ENCODE data around the gene KIF5C.
A peak's percentile ranks its signal among the peaks of the same experiment; 100 is the strongest.

The KIF5C gene

DNA sequence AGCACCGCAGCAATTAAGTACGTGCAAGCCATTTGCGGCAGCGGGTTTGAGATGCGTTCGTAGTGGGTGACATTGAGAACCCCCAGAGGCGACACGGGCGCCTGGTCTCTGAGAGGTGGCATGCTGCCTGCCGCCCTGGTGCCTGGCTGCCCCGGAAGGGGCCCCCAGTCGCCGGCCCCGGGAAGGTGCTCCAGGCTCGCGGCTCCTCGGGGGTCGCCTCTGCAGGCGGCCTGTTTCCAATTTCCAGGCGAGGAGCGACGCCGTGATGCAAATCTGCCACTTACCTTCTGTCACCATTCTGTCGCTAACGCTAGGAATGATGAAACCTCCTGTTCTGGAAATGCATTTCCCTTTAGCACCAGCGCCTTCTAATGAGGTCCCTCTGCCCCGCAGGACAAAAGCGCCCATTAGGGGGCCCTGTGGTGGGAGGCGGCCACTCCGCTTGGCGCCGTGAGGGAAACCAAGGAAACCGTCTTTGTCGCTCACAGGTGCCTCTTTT, 13.0 kb downstream of the KIF5C start:
- no peak for DNase-seq

DNA sequence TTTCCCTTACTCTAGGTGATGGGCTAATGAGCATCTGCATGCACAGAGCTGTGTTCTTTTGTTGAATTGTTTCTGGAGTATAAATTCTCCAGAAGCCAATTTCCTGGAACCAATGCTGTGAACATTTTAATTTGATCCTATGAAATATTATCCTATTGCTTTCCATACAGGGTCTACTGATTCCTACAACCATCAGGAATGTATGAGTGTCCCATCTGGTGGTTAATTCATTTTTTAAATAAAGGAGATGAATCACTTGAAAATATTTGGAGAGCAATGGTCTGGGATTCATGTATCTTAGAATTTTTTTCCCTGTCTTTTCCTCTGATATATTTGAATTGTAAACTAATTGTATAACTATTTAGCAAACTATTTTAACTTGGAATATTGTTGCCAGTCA, 14.0 kb downstream of the KIF5C start:
- DNase-seq = no peak

DNA sequence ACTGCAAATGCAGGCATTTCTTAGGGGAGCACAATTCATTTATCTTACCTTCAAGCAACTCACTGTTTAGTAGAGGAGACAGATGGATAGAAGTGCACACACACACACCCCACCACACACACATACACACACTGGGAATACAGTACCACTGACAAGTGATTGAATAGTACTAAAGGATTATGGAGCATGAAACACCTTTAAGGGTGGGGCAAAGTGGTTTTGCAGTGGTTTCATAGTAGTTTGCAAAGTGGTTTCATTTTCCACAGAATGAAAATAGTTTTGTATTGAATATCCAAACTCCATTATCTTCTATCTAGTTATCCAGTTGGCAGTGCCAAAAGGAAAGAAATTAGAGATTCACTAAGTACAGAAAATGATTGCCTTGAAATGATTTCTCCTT, 18.9 kb downstream of the KIF5C start:
- no peak for DNase-seq

DNA sequence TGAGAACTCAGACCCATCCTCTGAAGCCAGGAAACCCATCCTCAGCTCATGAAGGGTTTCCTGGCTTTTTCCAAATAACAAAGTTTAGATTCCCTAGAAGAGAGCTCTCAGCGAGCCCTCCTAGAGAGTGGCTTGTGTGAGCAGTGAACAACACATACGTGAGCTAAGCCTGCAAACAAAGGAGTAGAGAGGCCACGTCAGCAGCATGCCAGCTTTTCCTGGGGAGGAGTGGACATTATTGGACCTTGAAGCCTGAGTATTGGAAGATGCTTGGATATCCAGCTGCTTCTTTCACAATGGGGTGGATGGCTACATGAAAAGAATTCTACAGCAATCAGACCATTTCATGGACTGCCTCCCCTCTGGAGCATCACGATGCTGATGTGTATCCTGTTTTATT, 21.1 kb downstream of the KIF5C start:
- no peak for DNase-seq

DNA sequence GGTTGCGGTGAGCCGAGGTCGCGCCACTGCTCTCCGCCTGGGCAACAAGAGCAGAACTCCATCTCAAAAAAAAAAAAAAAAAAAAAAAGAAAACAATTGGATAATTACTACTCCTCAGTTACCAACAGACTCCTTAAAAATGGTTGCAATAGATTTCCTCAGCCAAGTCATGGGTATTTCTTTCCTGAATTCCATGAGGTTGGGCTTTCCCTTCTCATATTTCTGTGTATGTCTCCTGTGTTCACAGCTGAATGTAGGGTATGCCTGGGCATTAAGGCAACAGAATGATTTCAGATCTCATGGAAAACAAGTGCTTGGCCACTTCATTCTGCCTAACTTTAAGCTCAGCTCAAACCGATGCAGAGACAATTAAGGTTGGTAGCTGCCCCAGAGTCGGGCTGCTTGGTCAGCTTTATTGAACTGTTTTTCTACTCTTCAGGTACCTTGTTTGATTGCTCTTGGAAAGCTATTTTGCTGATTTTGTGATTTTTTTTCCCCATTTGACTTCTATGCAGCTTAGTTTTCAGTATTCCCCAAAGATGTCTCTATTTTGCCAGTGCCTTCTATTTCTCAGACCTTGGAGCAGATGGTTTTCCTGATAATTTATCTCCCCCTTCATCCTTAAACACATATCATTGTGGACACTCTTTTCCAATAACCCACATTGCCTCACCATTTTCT, 24.8 kb downstream of the KIF5C start:
- DNase-seq = no peak

DNA sequence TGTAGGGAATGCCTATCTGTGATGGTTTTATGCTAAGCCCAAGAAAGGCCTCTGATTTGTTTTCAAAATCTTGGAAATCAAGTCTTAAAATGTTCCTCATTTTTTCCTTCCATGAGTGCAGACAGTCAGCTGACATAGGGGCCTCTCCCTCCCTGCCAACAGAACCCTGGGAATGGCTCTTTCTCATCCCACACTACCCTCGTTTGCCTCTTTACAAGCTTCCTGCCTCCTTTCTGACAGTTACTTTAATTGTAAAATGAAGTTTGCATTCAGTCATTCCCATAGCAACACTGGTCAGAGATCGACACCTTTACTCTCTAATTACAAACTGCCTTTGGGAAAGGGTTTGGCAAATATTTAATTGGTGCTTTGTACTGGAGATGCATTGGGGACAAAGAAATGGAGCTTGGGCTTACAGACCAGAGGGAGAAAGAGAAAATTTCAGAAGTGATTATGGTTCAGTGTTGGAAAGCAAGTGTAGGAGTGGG, 25.4 kb downstream of the KIF5C start:
- DNase-seq = no peak

DNA sequence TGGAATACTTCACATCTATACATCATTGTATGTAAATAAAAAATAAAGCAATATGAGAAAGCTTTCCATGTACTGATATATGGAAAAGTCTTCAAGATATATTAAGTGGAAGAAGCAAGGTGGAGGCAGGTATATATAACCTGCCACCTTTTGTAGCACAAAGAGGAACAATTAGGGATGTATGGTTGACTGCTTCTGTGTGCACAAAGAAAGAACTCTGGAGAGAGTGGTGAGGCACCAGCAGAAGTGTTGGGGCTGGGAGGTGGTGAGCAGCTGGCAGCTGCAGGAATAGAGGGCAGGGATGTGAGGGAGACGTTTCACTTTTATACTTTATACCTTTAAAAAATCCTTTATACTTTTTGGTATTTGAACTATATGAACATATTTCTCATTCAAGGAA, 26.1 kb downstream of the KIF5C start:
- no peak for DNase-seq

DNA sequence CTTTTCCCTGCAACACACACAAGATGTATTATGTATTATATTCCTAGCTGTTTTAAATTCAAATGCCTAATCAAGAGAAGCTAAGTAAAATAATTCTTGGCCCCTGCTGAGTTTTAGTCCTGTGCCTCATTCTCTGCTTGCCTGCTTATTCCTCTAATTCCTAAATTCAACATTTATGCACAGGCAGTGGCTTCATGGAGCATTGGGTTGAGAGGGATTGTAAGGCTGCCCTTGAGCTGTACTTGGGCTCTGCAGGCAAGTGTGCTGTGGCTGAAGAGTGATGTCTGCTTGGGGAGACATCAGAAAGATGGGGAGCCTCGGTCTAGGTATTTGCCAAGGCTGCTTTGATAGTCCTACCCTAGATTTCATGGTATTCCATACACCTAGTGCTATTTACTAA, 27.8 kb downstream of the KIF5C start:
- DNase-seq = no peak

DNA sequence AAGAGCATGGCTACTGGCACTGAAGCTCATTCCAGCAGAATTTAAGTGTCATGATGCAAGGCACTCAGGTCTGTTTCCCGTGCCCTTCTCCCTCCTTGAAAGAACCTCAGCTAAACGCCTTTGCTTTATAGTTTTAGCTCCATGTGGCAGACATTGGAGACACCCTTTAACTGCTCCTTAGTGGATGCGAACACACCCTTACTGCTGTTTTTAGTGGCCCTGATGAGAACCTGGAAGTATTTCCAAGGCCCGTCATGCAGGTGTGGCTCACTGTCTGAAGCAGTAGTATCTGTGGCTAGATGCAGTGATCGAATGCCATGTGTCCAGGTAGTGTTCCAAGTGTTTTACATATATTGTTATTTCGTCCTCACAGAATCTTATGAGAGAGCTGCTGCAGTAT, 28.3 kb downstream of the KIF5C start:
- no peak for DNase-seq

DNA sequence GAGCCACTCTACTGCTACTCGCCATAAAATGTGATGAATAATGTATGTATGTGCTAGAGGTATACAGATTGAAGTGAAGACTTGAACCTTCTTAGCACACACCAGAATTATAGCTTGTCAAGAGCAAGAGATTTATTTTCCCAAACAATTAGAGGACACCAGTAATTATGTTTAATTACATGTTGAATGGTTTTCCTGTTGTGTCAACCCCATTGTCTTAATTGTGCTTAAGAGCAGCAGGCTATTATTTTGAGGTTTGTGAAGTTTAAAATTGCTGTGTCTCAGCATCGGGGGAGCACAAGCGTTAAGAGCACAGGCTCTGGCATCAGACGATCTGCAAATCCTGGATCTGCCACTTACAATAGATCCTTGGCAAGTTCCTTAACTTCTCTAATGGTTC, 29.0 kb downstream of the KIF5C start:
- no peak for DNase-seq

DNA sequence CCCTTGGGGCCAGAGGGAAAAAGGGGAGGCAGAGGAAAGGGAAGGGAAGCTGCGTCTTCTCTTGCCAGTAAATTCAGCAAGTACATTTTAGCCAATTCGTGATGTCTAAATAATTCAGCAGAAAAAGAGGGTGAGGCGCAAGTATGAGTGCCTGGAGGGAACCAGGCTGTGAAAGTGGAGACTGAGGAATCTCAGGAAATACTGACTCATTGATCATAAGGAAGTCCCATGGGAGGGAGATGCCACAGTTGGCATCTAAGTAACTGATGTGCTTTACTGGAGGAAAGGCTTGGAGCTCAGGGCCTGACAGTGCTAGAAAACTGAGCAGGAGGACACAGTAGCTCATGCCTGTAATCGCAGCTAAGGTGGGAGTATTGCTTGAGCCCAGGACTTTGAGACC, 31.1 kb downstream of the KIF5C start:
- no peak for DNase-seq

DNA sequence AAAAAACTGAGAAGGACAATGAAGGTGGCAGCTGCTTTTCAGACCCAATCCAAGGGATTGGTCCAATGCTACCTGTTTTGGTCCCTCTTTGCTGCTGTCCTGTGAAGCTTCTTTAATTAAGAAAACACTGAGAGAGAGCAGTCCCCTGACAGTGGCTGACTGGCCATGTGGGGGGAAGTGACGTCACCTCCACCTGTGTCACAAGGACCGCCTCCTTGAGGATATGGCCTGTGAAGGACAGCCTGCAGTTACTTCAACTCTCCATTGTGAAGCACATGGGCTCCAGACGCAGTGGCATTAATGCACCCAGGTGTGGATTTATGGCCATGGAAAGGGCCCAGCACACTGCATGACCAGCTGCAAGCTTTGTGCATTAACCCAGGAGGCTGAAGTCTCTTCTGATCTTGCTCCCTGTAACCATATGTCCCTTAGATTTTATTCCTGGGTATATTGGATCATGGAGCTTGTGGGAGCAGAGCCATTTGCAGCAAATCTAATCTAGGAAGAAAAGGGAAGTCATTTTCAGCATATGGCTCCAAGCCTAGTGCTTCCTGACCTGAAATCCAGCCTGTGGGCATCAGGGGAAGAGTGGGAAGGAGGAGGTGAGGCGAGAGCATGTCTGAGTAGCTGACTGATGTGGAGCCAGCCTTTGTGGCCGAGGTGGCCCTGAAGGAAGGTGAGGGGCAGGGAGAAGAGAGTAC, 32.2 kb downstream of the KIF5C start:
- DNase-seq = no peak

DNA sequence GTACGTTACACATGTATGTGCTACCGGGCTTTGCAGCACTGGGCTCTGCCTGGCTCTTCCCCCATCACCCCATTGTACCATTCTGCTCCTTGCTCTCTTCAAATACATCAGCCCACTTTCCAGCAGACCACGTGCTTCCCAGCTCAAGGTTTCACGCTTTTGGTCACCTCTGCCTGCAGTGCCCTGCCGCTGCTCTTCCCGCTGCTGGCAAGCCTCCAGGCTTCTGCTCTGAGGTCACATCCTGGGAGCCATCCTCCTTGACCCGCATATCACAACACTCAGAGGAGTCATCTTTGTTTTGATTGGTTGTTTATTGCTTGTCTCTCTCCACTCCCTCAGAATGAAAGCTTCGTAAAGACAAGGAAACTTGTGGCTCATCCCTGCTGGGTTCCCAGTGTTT, 34.1 kb downstream of the KIF5C start:
- DNase-seq = no peak

DNA sequence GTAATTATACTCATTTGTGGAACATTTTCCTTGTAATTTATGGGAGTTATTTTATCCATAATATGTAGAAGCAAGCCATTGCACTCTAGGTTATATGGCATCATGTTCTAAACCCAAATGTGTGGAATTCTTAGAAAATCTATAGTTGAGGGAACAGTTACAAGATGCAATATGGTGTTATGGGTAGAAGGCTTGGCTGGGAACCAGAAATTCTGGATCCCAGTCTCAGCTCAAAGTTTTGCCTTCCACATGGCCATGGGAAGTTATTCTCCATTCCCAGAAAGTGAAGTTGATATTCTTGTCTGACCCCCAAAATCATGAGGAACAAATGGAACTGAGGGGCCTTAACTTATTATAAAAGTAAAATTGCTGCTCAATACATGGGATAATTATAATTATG, 38.0 kb downstream of the KIF5C start:
- no peak for DNase-seq

DNA sequence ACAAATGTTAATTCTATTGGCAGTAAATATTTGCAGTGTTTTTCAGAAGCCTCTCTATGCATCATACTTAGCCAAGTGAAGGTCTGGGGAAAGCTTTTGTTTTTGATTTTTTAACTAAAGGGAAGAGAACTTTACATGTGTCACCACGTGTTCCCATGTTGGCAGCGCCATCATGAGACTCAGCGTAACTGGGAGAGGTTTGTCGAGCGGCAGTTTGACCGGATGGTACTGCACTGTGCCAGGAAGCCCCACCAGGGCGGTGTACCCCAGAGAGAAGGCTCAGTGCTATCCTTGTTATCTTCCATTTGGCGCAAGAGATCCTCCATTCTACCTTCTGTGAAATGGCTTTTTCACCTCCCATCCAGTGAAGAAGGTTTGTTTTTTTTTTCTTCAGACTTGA, 38.5 kb downstream of the KIF5C start:
- no peak for DNase-seq

DNA sequence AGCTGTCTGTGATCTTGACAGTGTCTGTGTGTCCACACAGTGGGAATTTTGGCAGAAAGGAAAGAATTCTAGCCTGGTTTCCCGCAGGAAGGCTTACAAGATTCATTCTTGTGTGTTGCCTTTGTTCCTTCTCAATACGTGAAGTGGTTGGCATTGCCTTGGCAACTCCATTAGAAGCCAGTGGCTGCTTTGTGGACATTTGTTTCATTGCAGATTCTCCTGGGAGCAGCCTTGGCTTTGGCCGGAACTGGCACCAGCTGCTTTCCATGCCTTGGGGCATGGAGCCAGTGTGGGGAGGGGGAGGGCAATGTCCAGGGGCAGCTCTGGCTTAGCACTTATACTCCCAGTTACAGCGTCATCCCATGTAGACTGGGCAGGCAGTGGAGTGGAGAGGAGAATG, 39.4 kb downstream of the KIF5C start:
- no peak for DNase-seq

DNA sequence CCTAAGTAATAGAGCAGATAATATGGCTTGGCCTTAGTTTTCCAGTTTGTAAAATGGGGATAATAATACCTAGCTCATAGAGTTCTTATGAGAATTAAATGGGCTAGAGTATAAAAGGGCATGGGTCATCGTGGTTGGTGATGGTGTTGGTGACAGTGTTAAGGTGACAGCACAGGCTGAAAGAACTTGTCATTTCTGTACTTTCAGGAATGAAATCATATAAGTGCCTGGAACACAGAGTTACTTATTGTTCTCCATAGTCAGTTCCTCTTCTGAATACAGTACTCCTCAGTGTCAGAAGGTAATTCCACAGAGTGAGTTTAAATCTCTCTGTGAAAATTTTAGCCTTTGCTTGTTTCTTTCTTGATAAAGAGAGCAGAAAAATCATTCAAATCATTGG, 42.4 kb downstream of the KIF5C start:
- no peak for DNase-seq

DNA sequence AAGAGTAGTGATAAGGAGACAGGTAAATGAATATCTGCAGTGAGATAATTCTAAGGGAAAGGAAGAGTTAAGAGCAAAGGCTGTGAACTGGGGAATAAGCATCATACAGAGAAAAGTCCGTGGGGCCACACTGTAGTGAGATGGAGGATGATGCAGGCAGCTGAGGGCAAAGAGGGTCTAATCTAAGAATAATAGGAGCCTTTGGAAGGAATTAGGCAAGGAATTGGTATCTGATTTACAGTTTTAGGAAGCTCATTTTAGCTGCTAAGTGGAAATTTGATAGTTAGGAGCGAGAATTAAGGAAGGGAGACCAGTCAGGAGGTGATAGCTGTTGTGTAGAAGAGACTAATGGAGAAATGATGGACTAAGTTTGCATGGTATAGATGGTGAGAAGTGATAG, 43.5 kb downstream of the KIF5C start:
- no peak for DNase-seq

DNA sequence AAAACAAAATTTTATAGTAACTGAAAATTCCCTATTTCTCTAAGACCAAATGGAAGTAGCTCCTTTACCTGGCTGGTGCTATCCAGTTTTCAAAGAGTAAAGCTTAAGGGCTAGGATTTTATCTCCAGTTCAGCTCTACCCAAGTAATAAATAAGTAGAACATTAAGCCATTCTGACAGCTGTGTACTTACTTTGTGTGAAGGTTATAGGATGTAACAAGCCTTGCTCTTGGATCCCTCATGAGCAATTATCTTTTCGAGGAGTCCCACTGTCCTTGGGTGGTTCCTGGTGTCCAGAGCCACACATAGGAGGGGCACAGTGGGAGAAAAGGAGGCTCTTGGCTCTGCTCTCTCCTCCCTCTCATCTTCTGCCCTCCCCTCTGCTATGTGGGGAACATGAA, 45.5 kb downstream of the KIF5C start:
- no peak for DNase-seq

DNA sequence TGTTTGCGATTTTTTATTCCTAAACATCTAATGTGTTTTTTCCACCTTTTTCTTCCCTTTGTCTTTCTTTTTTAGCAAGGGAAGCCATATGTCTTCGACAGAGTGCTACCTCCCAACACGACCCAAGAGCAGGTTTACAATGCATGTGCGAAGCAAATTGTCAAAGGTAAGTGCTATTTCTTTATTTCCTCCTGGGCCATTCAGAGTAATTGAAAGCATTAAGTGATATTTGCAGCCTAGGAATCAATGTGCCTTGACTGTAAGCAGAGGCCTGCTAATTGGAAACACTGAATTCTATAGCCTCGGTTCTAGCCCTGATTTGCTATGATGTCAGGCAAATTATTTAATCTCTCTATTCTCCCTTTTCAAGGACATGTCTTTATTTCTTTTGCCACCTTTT, 47.0 kb downstream of the KIF5C start:
- DNase-seq = no peak

DNA sequence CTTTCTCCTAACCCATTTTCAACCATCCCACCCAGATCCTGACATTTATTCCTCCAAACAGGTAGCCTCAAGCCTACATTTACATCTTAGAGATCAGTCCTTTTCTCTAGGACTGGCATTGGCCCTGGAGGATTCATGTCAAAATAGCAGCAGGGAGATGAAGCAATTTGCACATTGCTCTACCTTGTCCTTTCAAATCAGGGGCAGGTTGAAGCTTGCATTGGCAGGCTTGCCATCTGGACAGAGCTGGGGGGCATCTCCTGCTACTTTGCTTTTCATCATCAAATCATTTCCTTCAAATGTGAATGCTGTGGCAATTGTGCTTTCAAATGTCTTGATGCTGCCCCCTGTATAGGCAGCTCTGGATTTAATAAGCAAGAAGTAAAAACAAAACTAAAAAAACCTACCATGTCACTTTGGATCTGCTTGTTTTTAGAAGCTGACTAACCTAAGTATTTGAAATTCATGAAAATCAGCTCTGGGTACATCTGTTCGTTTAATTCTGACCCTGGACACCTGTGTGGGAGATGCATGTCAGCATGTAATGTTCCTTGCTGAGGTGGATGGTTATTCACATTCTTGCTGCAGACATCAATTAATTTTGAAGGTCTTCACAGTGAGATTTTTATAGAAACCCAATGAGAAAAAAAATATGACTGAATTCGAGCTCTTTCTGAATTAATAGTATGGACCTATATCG, 47.9 kb downstream of the KIF5C start:
- no peak for DNase-seq

DNA sequence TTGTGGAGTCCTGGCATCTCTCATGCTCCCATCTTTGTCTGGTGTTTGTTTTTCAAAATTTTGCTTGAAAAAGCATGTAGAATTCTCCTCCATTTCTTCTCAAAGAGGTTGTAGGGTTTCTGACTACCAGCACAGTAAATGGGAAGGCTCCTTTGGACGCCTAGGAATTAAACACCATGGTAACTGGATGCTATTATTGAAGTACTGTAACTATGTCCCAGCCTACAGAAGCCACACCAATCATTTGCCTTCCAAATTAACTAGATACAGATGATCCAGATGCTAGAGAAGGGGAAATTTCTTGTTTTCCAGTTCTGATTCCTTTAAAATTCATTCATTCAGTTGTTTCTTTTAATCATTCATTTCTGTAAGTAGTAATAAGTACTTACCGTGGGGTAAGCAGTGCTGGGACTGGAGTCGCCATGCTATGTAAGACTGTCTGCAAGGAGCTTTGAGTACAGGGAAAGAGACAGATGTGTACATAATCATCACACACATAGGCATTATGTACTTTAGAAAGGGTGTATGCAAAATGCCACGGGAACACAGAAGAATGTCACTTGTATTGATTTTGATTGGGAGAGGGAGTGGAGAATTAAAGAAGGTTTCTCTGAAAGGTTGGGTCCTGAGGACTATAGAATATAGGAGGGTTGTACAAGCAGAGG, 49.6 kb downstream of the KIF5C start:
- DNase-seq = no peak

DNA sequence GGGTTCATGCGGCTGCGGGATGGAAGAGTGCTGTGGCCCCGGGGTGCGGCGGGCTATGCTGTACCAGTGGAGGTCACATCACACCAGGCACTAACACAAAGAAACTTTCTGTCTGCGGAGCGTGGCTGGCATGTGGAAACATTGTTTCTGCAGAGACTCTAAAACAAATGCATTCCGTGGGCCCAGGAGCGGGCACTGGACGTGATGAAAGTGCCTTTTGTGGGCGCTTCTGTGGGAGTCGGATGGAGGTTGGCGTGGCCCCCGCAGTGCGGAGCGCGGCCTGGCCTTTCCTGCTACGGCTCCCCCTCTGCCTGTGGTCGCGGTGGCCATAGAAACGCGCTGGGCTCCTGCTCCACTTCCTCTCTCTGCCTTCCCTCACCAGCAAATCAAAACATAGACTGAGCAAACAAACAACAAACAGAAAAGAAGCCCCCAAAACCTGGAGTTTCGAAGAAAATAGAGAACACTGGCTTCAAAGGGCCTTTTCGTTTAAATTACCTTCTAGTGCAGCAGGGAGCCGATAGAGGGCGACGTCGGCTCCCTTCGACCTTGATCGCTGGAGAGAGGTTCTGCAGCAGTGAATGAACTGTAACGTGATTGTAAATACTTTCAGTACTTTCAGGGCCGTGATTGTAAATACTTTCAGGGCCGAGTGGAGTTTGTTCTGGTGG, 51.4 kb downstream of the KIF5C start:
- DNase-seq = peak; percentile 28

Data from effector CD4-positive, alpha-beta T cell (primary cell).